HUES64 (cell line): ENCODE data around the gene CERS1.
"Not testable (repeated sequence)": the region's sequence is repeated elsewhere in the genome, so short reads cannot be mapped to it uniquely, and the experiment has no call there.

Source experiments
- H3K27ac ChIP-seq: 2 replicates; pipeline ENCODE4 v1.7.0; 2013; ENCODE audit warnings: low read depth, low read length, inconsistent platforms
- H3K27me3 ChIP-seq: 2 replicates; pipeline ENCODE4 v1.6.1; 2013; ENCODE audit warnings: mild to moderate bottlenecking, low read length; ENCODE audit not compliant: insufficient read depth
- H3K36me3 ChIP-seq: 2 replicates; pipeline ENCODE4 v1.6.1; 2013; ENCODE audit warnings: mild to moderate bottlenecking, low read length; ENCODE audit not compliant: insufficient read depth
- H3K4me1 ChIP-seq: 2 replicates; pipeline ENCODE4 v1.6.1; 2013; ENCODE audit warnings: mild to moderate bottlenecking, low read length, moderate library complexity; ENCODE audit not compliant: insufficient read depth
- H3K4me3 ChIP-seq: 2 replicates; pipeline ENCODE4 v1.5.1; 2013; ENCODE audit warnings: mild to moderate bottlenecking, low read length, moderate library complexity
- H3K9ac ChIP-seq: 2 replicates; pipeline ENCODE4 v1.6.1; 2013; ENCODE audit warnings: mild to moderate bottlenecking, low read depth, low read length
- H3K9me3 ChIP-seq: 2 replicates; pipeline ENCODE4 v1.6.1; 2013; ENCODE audit warnings: low read depth, low read length; ENCODE audit not compliant: insufficient read depth
- WGBS: fragments of 150-250, 120-280 bp; methylation state at CpG from one replicate; pipeline ENCODE4 v1.1.7; 2013; ENCODE audit warnings: missing lambda C conversion rate; 5-methylcytosine and 5-hydroxymethylcytosine counted together

Gene CERS1

DNA sequence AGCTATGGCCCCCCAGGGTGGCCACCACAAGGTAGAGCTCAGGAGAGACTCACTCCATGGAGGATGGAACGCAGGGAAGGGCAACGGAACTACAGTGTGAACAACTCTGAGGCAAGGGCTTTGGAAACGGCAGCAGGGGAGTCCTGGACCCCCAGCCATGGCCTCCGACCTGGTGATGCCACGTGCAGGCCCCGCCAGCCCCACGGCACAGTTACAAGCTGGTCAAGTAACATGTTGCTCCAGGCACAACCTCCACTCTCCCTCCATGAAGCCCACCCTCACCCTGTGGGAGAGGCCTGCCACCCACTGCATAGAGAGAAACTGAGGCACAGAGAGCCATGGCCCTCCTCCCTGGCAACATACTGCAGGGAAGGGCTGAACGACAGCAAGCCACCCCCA, 9.1 kb upstream of the CERS1 start:
- Histone ChIP-seq H3K27ac (no peak overlapping the region), H3K36me3 (peaks cover 45% of the 10 kb centered on the region), H3K4me3 (no peak overlapping the region), H3K4me1 (no peaks in the 10 kb centered on the region), H3K9me3 (no peaks in the 10 kb centered on the region), H3K27me3 (no peaks in the 10 kb centered on the region), H3K9ac (no peak overlapping the region)
- WGBS, result 94% methylated on average over 8 of the region's 8 CpGs

DNA sequence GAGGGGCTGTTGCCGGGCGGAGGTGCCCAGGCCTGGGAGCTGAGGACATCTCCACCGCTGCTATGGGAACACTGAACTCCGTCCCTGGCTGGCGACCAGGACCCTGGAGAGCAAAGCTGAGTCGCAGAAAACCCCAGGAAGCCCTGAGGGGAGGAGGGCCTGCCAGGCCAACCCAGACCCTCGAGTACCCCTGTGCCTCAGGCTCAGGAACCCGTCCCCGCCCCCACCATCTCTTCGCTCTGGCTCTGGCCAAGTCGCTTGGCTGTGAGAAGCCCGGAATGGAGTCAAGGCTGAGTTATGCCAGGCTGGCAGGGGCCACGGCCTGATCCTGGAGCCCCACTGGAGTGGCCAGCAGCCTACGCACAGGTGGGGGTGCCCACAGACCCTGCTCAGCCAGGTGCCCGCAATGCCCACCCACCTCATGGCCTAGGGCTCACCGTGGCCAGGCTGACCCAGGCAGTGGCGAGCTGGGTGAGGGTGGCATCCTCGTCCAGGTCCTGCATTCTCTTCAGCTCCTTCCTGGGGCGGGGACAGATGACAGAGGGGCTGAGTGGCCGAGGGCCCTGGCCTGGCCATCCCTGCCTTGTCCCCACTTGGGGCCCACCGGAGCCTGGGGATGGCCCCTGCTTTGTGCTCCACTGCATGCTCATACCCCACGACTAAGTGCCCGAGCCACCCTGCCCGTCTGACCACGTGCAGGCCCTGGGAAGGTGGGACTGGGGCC, 8.5 kb upstream of the CERS1 start:
- H3K4me3 ChIP-seq, result no peak overlapping the region
- 93% methylated on average over 25 of the region's 25 CpGs for WGBS
- H3K27ac ChIP-seq, result no peak overlapping the region
- H3K27me3 ChIP-seq, result no peaks in the 10 kb centered on the region
- no peak overlapping the region for H3K9ac ChIP-seq
- H3K4me1 ChIP-seq, result no peaks in the 10 kb centered on the region
- peaks cover 41% of the 10 kb centered on the region for H3K36me3 ChIP-seq
- no peaks in the 10 kb centered on the region for H3K9me3 ChIP-seq

DNA sequence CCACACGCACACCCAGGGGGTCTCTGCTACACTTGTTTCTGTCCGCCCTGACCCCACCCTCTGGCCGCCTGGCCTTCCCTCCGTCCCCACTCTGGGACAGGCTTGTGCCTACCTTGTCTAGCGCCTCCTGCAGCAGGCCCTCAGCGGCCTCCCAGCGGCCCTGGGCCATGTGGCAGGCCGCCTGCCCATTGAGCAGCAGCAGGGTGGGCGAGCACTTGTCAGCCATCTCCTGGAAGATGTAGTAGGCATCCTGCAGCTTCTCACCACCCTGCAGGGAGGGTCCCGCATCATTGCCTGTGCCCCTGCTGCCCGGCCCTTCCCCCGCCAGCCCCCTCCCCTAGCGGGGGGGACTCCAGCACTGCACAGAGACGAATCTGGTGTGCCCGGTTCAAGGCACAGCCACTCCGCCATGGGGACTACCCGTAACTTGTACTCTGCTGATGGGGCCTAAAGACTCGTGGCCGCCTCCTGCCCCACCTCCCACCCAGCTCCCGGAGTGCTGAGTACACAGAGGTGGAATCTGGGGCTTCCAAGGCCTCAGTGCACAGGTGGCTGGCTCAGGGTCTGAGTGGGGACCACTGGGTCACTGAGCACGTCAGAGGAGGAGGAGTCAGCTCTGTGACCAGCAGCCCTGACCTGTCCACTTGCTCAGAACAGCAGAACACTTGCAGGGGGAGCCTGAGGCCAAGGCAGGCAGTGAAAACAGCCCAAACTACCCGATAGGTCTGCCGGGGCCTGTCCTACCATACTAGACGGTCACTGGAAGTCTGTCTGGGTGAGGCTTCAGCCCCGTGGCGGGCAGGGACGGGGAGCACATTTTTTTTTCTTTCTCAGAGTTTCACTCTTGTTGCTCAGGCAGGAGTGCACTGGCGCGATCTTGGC, 7.4 kb upstream of the CERS1 start:
- H3K9ac ChIP-seq, result no peak overlapping the region
- H3K27me3 ChIP-seq, result no peaks in the 10 kb centered on the region
- H3K27ac ChIP-seq, result no peak overlapping the region
- 90% methylated on average over 29 of the region's 29 CpGs for WGBS
- H3K4me1 ChIP-seq, result no peaks in the 10 kb centered on the region
- no peaks in the 10 kb centered on the region for H3K9me3 ChIP-seq
- H3K4me3 ChIP-seq, result no peak overlapping the region
- peaks cover 37% of the 10 kb centered on the region for H3K36me3 ChIP-seq

- H3K27me3 ChIP-seq, H3K4me1 ChIP-seq, H3K4me3 ChIP-seq, H3K9me3 ChIP-seq, H3K9ac ChIP-seq, H3K27ac ChIP-seq: not testable (repeated sequence)
- peaks cover 32% of the 10 kb centered on the region for H3K36me3 ChIP-seq
- WGBS, result 94% methylated on average over 5 of the region's 5 CpGs
Observed at GRCh38 chr19:18902519-18902918, 6.6 kb upstream of the CERS1 start.

- Histone ChIP-seq H3K9me3 (no peaks in the 10 kb centered on the region), H3K4me1 (no peaks in the 10 kb centered on the region), H3K9ac (no peak overlapping the region), H3K27ac (no peak overlapping the region), H3K4me3 (no peak overlapping the region), H3K36me3 (peaks cover 24% of the 10 kb centered on the region), H3K27me3 (peaks cover 10% of the 10 kb centered on the region)
- whole genome bisulfite sequencing, result 90% methylated on average over 7 of the region's 7 CpGs
Observed at GRCh38 chr19:18901491-18901890, 5.5 kb upstream of the CERS1 start.

- H3K27me3 ChIP-seq, result peaks cover 12% of the 10 kb centered on the region
- no peak overlapping the region for H3K9ac ChIP-seq
- WGBS, result 89% methylated on average over 17 of the region's 17 CpGs
- H3K36me3 ChIP-seq, result peaks cover 20% of the 10 kb centered on the region
- no peak overlapping the region for H3K27ac ChIP-seq
- H3K4me3 ChIP-seq, result no peak overlapping the region
- no peaks in the 10 kb centered on the region for H3K9me3 ChIP-seq
- H3K4me1 ChIP-seq, result no peaks in the 10 kb centered on the region
Observed at GRCh38 chr19:18900700-18901481, 4.9 kb upstream of the CERS1 start.

DNA sequence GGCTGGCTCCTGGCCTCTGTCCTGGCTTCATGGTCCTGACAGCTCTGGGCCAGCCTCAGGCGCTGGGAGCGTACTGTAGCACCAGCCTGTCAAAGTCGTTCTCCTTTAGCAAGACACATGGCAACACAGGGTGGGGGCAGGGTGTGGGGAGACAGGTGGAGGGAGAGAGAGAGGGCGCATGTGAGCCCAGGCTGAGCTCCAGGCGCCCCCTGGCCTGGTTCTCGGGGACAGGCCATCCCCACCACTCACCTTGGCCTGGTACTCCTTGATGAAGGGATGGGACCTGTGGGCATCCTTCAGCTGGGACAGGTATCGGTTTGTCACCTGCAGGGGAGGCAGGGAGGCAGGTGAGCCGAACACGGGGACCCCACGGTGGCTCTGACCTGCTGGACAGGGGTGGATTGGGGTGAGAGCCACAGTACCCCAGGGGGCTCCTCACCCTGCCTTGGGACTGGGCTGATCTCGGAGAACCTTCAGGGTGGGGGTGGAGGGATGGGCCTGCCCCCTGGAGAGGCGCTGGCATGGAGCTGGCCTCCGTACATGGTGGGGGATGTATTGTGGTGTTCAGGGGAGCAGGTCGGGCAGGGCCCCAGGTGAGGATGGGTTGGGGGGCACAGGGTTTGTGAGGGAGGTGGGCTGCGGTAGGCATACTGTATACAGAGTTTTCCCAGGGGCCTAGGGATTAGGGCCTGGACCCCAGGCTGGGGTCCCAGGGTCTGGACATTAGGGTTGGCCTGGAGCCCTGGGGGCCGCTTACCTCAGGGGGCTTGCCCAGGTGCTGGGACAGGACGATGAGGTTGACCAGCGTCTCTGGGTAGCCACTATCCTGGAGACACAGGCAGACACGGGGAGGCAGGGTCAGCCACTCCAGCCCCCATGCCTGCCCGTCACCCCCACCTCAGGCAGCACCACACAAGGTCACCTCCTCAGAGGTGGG, 3.9 kb upstream of the CERS1 start:
- H3K36me3 ChIP-seq, result peaks cover 17% of the 10 kb centered on the region
- no peak overlapping the region for H3K4me3 ChIP-seq
- 91% methylated on average over 20 of the region's 20 CpGs for WGBS
- H3K9ac ChIP-seq, result no peak overlapping the region
- H3K9me3 ChIP-seq, result no peaks in the 10 kb centered on the region
- H3K27me3 ChIP-seq, result peaks cover 12% of the 10 kb centered on the region
- no peak overlapping the region for H3K27ac ChIP-seq
- no peaks in the 10 kb centered on the region for H3K4me1 ChIP-seq

DNA sequence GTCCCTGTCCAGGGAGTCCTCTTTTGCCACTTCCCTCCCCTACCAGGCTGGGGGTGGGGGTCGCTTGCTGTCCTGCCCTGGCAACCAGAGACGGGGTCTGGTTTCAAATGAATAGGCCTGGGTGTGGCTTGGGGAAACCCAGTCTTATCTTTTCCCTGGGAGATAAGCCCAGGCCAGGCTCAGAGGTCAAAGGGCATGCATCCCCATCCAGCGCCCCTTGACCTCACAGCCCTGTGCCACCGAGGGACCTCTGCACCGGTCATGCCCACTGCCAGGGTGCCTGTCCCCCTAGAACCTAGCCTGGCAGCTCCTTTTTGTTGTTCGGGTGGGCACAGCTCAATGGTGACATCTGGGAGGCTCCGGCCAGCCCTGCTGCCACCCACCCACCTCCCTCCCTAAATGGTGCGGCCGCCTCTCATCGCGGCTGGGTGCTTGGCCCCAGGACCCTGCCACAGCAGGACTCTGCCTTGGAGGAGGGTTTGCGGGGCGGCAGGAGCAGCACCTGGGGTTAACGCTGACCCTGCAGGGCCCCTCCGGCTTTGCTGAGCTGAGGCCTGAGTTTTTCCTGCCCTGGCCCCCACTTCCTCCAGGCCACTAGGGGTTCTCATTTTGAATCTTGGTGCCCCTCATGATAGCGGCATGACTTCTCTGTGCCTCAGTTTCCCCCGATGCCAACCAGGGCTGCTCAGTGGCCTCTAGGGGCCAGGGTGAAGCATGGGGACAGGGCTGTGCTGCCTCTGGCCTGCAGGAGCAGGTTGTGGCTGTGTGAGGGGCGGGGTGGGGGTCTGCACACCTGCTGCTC, 2.9 kb upstream of the CERS1 start:
- no peak overlapping the region for H3K9ac ChIP-seq
- no peaks in the 10 kb centered on the region for H3K9me3 ChIP-seq
- peaks cover 6% of the 10 kb centered on the region for H3K4me1 ChIP-seq
- H3K27ac ChIP-seq, result no peak overlapping the region
- peaks cover 17% of the 10 kb centered on the region for H3K27me3 ChIP-seq
- no peak overlapping the region for H3K4me3 ChIP-seq
- peaks cover 17% of the 10 kb centered on the region; the same call in 1 of the 2 replicates for H3K36me3 ChIP-seq
- WGBS, result 86% methylated on average over 18 of the region's 18 CpGs

- peaks cover 6% of the 10 kb centered on the region for H3K4me1 ChIP-seq
- H3K36me3 ChIP-seq, result peaks cover 19% of the 10 kb centered on the region; the same call in 1 of the 2 replicates
- H3K27me3 ChIP-seq, result peaks cover 17% of the 10 kb centered on the region
- H3K4me3 ChIP-seq, result no peak overlapping the region
- no peaks in the 10 kb centered on the region for H3K9me3 ChIP-seq
- WGBS, result 81% methylated on average over 18 of the region's 18 CpGs
- no peak overlapping the region for H3K9ac ChIP-seq
- no peak overlapping the region for H3K27ac ChIP-seq
Observed at GRCh38 chr19:18898081-18898606, 2.2 kb upstream of the CERS1 start.
